GM12878 (cell line): Measurements from ENCODE around the gene FERD3L. TPM values are rescaled to one million over a fixed set of nuclear protein-coding genes. Genes with fewer than 3 reads are reported as not detected.

ENCODE experiments used
- ATAC-seq: fragments of 200-7000 bp; cut with Tn5 transposase; 3 replicates; pipeline ENCODE4 v1.9.1; 2020; ENCODE audit warnings: mild to moderate bottlenecking, moderate library complexity
- BruUV-seq: library from RNA; stranded (reverse); fragments of 400-500 nt; replicated peaks from 2 replicates; lab custom pipeline; 2021; lab: Mats Ljungman, UMichigan
- CTCF ChIA-PET: fragments of 300-600 bp; sonication (Branson Sonifier 250); formaldehyde crosslinking; extraction: SDS; loops from one replicate; lab custom pipeline; 2021; ENCODE audit warnings: inconsistent platforms; lab: Yijun Ruan, JAX
- POLR2A ChIA-PET: fragments of 350-600 bp; formaldehyde crosslinking; extraction: SDS; loops from one replicate; lab custom pipeline; 2021; ENCODE audit warnings: inconsistent platforms; lab: Charles Lee
- RAD21 ChIA-PET: fragments of 300-600 bp; sonication (Branson Sonifier 250); formaldehyde crosslinking; loops from one replicate; lab custom pipeline; 2023; ENCODE audit warnings: antibody characterized with exemption; ENCODE audit not compliant: unreplicated experiment; lab: Charles Lee
- SMC1A ChIA-PET: fragments of 300-600 bp; sonication (Branson Sonifier 250); formaldehyde crosslinking; loops from one replicate; lab custom pipeline; 2023; ENCODE audit not compliant: unreplicated experiment, uncharacterized antibody; lab: Charles Lee
- DNase-seq: peaks from one replicate; pipeline ENCODE4 v3.0.0-alpha.2; 2011; ENCODE audit warnings: low read depth, low spot score
- FAIRE-seq: peaks from 3 replicates; lab custom pipeline; 2011; peaks lifted over from hg19 to GRCh38; lab: Jason Lieb, UNC
- H2AFZ ChIP-seq: 2 replicates; pipeline ENCODE4 v1.6.0; 2011; ENCODE audit warnings: low read depth, low read length, control low read depth; ENCODE audit not compliant: control insufficient read depth
- H3K27ac ChIP-seq: 2 replicates; pipeline ENCODE4 v1.5.1; 2011; ENCODE audit warnings: control low read depth; ENCODE audit not compliant: control insufficient read depth, insufficient read depth
- H3K27me3 ChIP-seq, 2 experiments: replicated peaks in 1 of 2; 2 replicates each; pipeline versions ENCODE4 v1.6.0 to v1.6.1; 2011; ENCODE audit warnings: low read length in 1 of 2; ENCODE audit not compliant: control insufficient read depth in 2 of 2, insufficient read depth in 2 of 2
- H3K36me3 ChIP-seq, 2 experiments: 2 replicates each; pipeline ENCODE4 v1.5.1; 2011; ENCODE audit warnings: low read length in 1 of 2; ENCODE audit not compliant: control insufficient read depth in 2 of 2, insufficient read depth in 2 of 2
- H3K4me1 ChIP-seq: 2 replicates; pipeline ENCODE4 v1.6.1; 2011; ENCODE audit warnings: mild to moderate bottlenecking, low read length, moderate library complexity, mixed read lengths; ENCODE audit not compliant: control insufficient read depth, insufficient read depth
- H3K4me2 ChIP-seq: 2 replicates; pipeline ENCODE4 v1.6.0; 2011; ENCODE audit warnings: control low read depth; ENCODE audit not compliant: control insufficient read depth, insufficient read depth
- H3K4me3 ChIP-seq: fragments of 200-600 bp; sonication (generic); 2 replicates; pipeline ENCODE4 v1.5.1; 2016
- H3K79me2 ChIP-seq: 2 replicates; pipeline ENCODE4 v1.6.0; 2011; ENCODE audit warnings: low read length; ENCODE audit not compliant: control insufficient read depth, insufficient read depth
- H3K9ac ChIP-seq: 2 replicates; pipeline ENCODE4 v1.8.0; 2011; ENCODE audit warnings: low read length, control low read depth, mixed read lengths; ENCODE audit not compliant: control insufficient read depth, insufficient read depth
- H3K9me3 ChIP-seq: replicated peaks from 3 replicates; pipeline ENCODE4 v1.5.1; 2011; ENCODE audit warnings: mild to moderate bottlenecking, low read length; ENCODE audit not compliant: control insufficient read depth, insufficient read depth
- H4K20me1 ChIP-seq: 2 replicates; pipeline ENCODE4 v1.6.0; 2011; ENCODE audit not compliant: control insufficient read depth, insufficient read depth
- CHD2 ChIP-seq: IDR thresholded peaks from 2 replicates; pipeline ENCODE4 v1.6.1; 2011; ENCODE audit warnings: low read depth, low read length, improper control_type of control experiment, borderline replicate concordance
- CREM ChIP-seq: IDR thresholded peaks from 2 replicates; pipeline ENCODE4 v1.6.1; 2014; ENCODE audit warnings: antibody characterized with exemption, low read depth
- CTCF ChIP-seq, 3 experiments: IDR thresholded peaks in 2 of 3; conservative IDR thresholded peaks in 1 of 3; 2 replicates each; pipeline ENCODE4 v1.5.1; 2011; ENCODE audit warnings: low read depth in 3 of 3, low read length in 3 of 3, mild to moderate bottlenecking in 3 of 3, control low read depth in 2 of 3, moderate library complexity in 2 of 3, inconsistent platforms in 1 of 3, mixed read lengths in 1 of 3; ENCODE audit not compliant: control insufficient read depth in 2 of 3, insufficient read depth in 1 of 3; ENCODE audit errors: extremely low read depth in 1 of 3
- EP300 ChIP-seq, 2 experiments: fragments of 150-350 bp in 1 of 2; IDR thresholded peaks; 2 replicates each; pipeline ENCODE4 v1.6.1; 2011 to 2012; ENCODE audit warnings: low read depth in 2 of 2, low read length in 2 of 2, borderline replicate concordance in 1 of 2, improper control_type of control experiment in 1 of 2, inconsistent platforms in 1 of 2; ENCODE audit not compliant: control insufficient read depth in 1 of 2
- FOXM1 ChIP-seq: IDR thresholded peaks from 2 replicates; pipeline ENCODE4 v1.6.1; 2012; ENCODE audit warnings: low read depth, mild to moderate bottlenecking, inconsistent platforms, low read length, moderate library complexity
- KAT2A ChIP-seq: conservative IDR thresholded peaks from 2 replicates; pipeline ENCODE4 v1.6.1; 2011; ENCODE audit warnings: low read depth, low read length; ENCODE audit not compliant: control insufficient read depth
- MYB ChIP-seq: fragments of 150-350 bp; IDR thresholded peaks from 2 replicates; pipeline ENCODE4 v1.6.1; 2014; ENCODE audit warnings: mild to moderate bottlenecking, low read depth, low read length, borderline replicate concordance
- PBX3 ChIP-seq: IDR thresholded peaks from 2 replicates; pipeline ENCODE4 v1.6.1; 2011; ENCODE audit warnings: mild to moderate bottlenecking, low read depth, low read length, moderate library complexity; ENCODE audit not compliant: insufficient replicate concordance
- POLR2AphosphoS5 ChIP-seq: IDR thresholded peaks from 2 replicates; pipeline ENCODE4 v1.6.1; 2011; ENCODE audit warnings: mild to moderate bottlenecking, low read length, inconsistent platforms
- RB1 ChIP-seq: fragments of 450-650 bp; formaldehyde crosslinking; IDR thresholded peaks from 2 replicates; pipeline ENCODE4 v1.6.1; 2017; ENCODE audit warnings: mild to moderate bottlenecking, borderline replicate concordance
- SMAD5 ChIP-seq: IDR thresholded peaks from 2 replicates; pipeline ENCODE4 v1.6.1; 2016; ENCODE audit warnings: antibody characterized with exemption, low read depth
- SMARCA5 ChIP-seq: fragments of 450-650 bp; IDR thresholded peaks from 2 replicates; pipeline ENCODE4 v1.6.1; 2017; ENCODE audit warnings: mild to moderate bottlenecking
- SMC3 ChIP-seq: IDR thresholded peaks from 2 replicates; pipeline ENCODE4 v1.6.1; 2011; ENCODE audit warnings: low read length, improper control_type of control experiment, borderline replicate concordance
- TAF1 ChIP-seq: IDR thresholded peaks from 2 replicates; pipeline ENCODE4 v1.6.1; 2011; ENCODE audit warnings: mild to moderate bottlenecking, low read depth, low read length, borderline replicate concordance
- WGBS: methylation state at CpG from one replicate; pipeline ENCODE4 v1.1.6; 2016; ENCODE audit warnings: low lambda C conversion rate; ENCODE audit not compliant: insufficient replicate concordance, insufficient coverage; ENCODE audit errors: missing lambda C conversion rate; 5-methylcytosine and 5-hydroxymethylcytosine counted together
- in situ Hi-C: fragments of 300-500 bp; cut with MboI; formaldehyde crosslinking; loops from 9 replicates; pipeline ENCODE4 v1.14.3; 2018; ENCODE audit warnings: mixed read lengths
- intact Hi-C: fragments of 100-400 bp; cut with micrococcal nuclease; formaldehyde crosslinking; loops from one replicate; pipeline ENCODE4 v1.14.2; 2022; ENCODE audit not compliant: unreplicated experiment
- polyA plus RNA-seq, 11 experiments: library from polyadenylated mRNA; depleted of rRNA in 4 of 11; unstranded in 6 of 11; stranded (reverse) in 5 of 11; fragments of >200 nt; fragmentation: Nextera tagmentation in 4 of 11; fragmentation: Illumina TruSeq in 1 of 11; extraction: Ambion mirVana in 4 of 11; extraction: Trizol in 1 of 11; gene quantifications; 1 replicate in 1 of 11; 2 replicates in 10 of 11; pipeline versions ENCODE4 v1.2.1 to v1.2.3, GENCODE V29; 2011 to 2016; ENCODE audit warnings: inconsistent platforms in 2 of 11, missing spikeins in 2 of 11, low read depth in 1 of 11
- total RNA-seq, 4 experiments: library from RNA; depleted of rRNA in 3 of 4; stranded (reverse); fragments of >200 nt in 3 of 4; fragmentation: Illumina TruSeq in 1 of 4; extraction: Trizol in 1 of 4; gene quantifications; 2 replicates each; pipeline versions ENCODE4 v1.2.1 to v1.2.3, GENCODE V29; 2013 to 2021

Gene FERD3L
- total and polyA plus RNA-seq, 10 of the 15 experiments (the other 5 are each of a cell fraction or from before 2014, with no cell fraction given) = not detected

DNA sequence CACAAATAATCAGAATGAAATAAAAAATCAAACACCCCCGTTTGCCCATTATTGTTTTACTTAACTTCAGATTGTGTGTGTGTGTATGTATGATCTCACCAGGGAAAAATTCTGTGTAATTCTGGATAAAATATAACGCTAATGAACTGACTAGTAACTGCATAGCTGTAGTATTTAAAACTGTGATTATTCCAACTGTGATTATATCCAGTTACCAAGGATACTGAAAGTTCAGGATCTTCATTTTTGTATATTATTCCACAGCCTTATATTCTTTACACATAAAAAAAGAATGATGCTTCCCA is 30.7 kb downstream of the FERD3L start:
- no peak overlapping the region for H3K4me2 ChIP-seq
- TF ChIP-seq KAT2A (no peak), CREM (no peak), PBX3 (no peak), SMC3 (no peak)
- no peak overlapping the region for H3K4me3 ChIP-seq
- ChIA-PET SMC1A (no interaction called here), CTCF (interaction anchor here (1.5 kb wide), 1 partner anchor 12 kb away, joined by 4 read pairs; no protein-coding TSS in a partner anchor), POLR2A (no interaction called here), RAD21 (no interaction called here)
- FAIRE-seq = no peak
- H4K20me1 ChIP-seq = no peaks in the 10 kb centered on the region
- peaks cover 7 to 29% of the 10 kb centered on the region in 2 experiments for H3K27me3 ChIP-seq
- intact Hi-C loops = no loop called here
- no peak for DNase-seq
- no peak overlapping the region for H2AFZ ChIP-seq
- WGBS = 20% methylated on average over 2 of the region's 2 CpGs
- BruUV-seq = no TSS peak
- H3K4me1 ChIP-seq = no peaks in the 10 kb centered on the region
- H3K9ac ChIP-seq = no peak overlapping the region
- in situ Hi-C loops = loop anchor here (25.0 kb wide), 1 partner anchor 548 kb away; no protein-coding TSS in a partner anchor
- ATAC-seq = no peak
- H3K9me3 ChIP-seq = no peaks in the 10 kb centered on the region
- no peak overlapping the region for H3K27ac ChIP-seq
- no peaks in the 10 kb centered on the region for H3K79me2 ChIP-seq
- no peaks in the 10 kb centered on the region for H3K36me3 ChIP-seq

DNA sequence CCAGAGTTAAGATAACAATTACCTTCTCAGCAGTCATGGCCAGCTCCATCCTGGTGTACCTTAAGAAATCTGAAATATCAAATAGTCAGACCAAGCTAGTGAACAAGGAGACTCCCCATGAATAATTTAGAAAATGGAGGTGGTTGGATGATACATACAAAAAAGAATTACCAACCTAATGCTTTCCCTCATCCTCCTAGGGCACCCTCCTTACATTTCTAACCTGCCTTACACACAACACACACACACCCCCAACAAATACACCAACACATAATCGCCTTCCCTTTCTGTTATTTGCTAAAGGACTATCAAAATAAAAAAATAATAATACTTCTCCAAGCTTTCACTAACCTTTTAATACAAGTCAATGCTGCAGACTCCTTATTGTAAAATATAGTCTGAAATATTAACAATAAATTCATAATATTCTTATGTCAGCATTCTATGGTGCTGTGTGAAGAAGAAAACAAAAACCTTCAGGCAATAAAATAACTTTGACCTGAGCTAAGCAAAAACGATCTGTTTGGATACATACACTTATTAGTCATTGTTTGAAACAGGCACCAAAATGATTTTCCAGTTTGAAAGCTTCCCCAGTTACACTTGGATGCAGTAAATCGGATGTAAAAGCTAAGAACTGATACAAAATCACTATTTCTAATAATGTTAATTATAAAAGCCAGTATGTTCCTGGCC is 31.2 kb downstream of the FERD3L start:
- Histone ChIP-seq H4K20me1 (no peaks in the 10 kb centered on the region), H2AFZ (no peak overlapping the region), H3K4me2 (no peak overlapping the region), H3K27ac (no peak overlapping the region), H3K27me3 (peaks cover 5 to 34% of the 10 kb centered on the region in 2 experiments), H3K79me2 (no peaks in the 10 kb centered on the region), H3K36me3 (no peaks in the 10 kb centered on the region), H3K4me3 (no peak overlapping the region), H3K9me3 (no peaks in the 10 kb centered on the region), H3K9ac (no peak overlapping the region), H3K4me1 (no peaks in the 10 kb centered on the region)
- ChIA-PET CTCF (interaction anchor here (0.6 to 1.5 kb wide), 3 partner anchors 9 to 62 kb away, joined by 3 to 5 read pairs (median 4); no protein-coding TSS in a partner anchor), POLR2A (no interaction called here), RAD21 (no interaction called here), SMC1A (no interaction called here)
- no TSS peak for BruUV-seq
- intact Hi-C loops (no loop called here), in situ Hi-C loops (loop anchor here (25.0 kb wide), 1 partner anchor 548 kb away; no protein-coding TSS in a partner anchor)
- FAIRE-seq (no peak), ATAC-seq (no peak), DNase-seq (no peak)
- WGBS = 2% methylated on average over 3 of the region's 3 CpGs
- TF ChIP-seq MYB = no peak
- no peak for TF ChIP-seq SMARCA5
- no peak for TF ChIP-seq EP300 (IDR thresholded peaks at IDR 0.05; ENCODE audit: borderline replicate concordance in 1 of 2, control insufficient read depth in 1 of 2, low read depth in 2 of 2, low read length in 2 of 2)
- TF ChIP-seq TAF1 = no peak
- TF ChIP-seq RB1 = no peak
- no peak for TF ChIP-seq FOXM1
- no peak for TF ChIP-seq CHD2
- no peak for TF ChIP-seq POLR2AphosphoS5
- no peak for TF ChIP-seq CTCF (IDR thresholded peaks at IDR 0.05 in 2 of 3, conservative IDR thresholded peaks at IDR 0.05 in 1 of 3; ENCODE audit: control insufficient read depth in 2 of 3, extremely low read depth in 1 of 3, insufficient read depth in 1 of 3, low read depth in 3 of 3, low read length in 3 of 3)
- no peak for TF ChIP-seq SMAD5
